Thoracic aorta (tissue), 2 donors: ENCODE measurements around the gene MAML3. TPM values are rescaled to one million over a fixed set of nuclear protein-coding genes. Genes with fewer than 3 reads are reported as not detected.

Source experiments
- ATAC-seq: fragments of 150-250 bp; one replicate; pipeline ENCODE4 v1.8.0; 2017; ENCODE audit warnings: low read depth; ENCODE audit not compliant: insufficient number of reproducible peaks, low FRiP score
- DNase-seq: peaks from one replicate; pipeline ENCODE4 v3.0.0-alpha.2; 2020; ENCODE audit warnings: low spot score
- H3K27ac ChIP-seq, 2 donors: fragments of 200-600 bp; sonication (generic); 1 replicate in 1 of 2; 2 replicates in 1 of 2; pipeline ENCODE4 v1.5.1; 2016; ENCODE audit warnings: mild to moderate bottlenecking in 2 of 2, moderate library complexity in 2 of 2
- H3K27me3 ChIP-seq: fragments of 200-600 bp; sonication (generic); replicated peaks from 2 replicates; pipeline ENCODE4 v1.6.0; 2016; ENCODE audit warnings: mild to moderate bottlenecking; ENCODE audit not compliant: insufficient read depth
- H3K36me3 ChIP-seq: fragments of 200-600 bp; sonication (generic); one replicate; pipeline ENCODE4 v1.5.1; 2016
- H3K4me1 ChIP-seq, 2 donors: fragments of 200-600 bp; sonication (generic); 1 replicate in 1 of 2; 2 replicates in 1 of 2; pipeline versions ENCODE4 v1.5.1 to v1.6.0; 2016; ENCODE audit warnings: low read depth in 2 of 2, mild to moderate bottlenecking in 1 of 2; ENCODE audit not compliant: control insufficient read depth in 1 of 2
- H3K4me3 ChIP-seq: fragments of 200-600 bp; sonication (generic); 2 replicates; pipeline ENCODE4 v1.5.1; 2016; ENCODE audit warnings: mild to moderate bottlenecking
- H3K9me3 ChIP-seq: fragments of 200-600 bp; sonication (generic); 2 replicates; pipeline ENCODE4 v1.5.1; 2016
- CTCF ChIP-seq: fragments of 200-600 bp; sonication (generic); IDR thresholded peaks from one replicate; pipeline ENCODE4 v1.5.1; 2019; ENCODE audit warnings: antibody characterized with exemption
- total RNA-seq, 2 donors: library from RNA; depleted of rRNA; stranded (reverse); fragments of >200 nt; gene quantifications; one replicate each; pipeline versions ENCODE4 v1.1.0 to v1.2.3, GENCODE V29; 2016

MAML3 gene
- total RNA-seq, 2 donors from 2014 or later, result 7.3 to 14.1 TPM

GRCh38 chr4:139851133-139851532 is 302.9 kb downstream of the MAML3 start:
- no peaks in the 10 kb centered on the region for H3K4me1 ChIP-seq
- no peak overlapping the region for H3K4me3 ChIP-seq
- H3K27ac ChIP-seq, result no peak overlapping the region
- H3K36me3 ChIP-seq, result no peaks in the 10 kb centered on the region
- DNase-seq (no peak), ATAC-seq (no peak)
- H3K9me3 ChIP-seq, result no peaks in the 10 kb centered on the region
- no peaks in the 10 kb centered on the region for H3K27me3 ChIP-seq
- TF ChIP-seq CTCF, result no peak

GRCh38 chr4:139849219-139849618 is 304.8 kb downstream of the MAML3 start:
- Histone ChIP-seq H3K4me3 (peak overlapping the region; percentile 26), H3K27ac (no peak overlapping the region), H3K27me3 (no peaks in the 10 kb centered on the region), H3K9me3 (no peaks in the 10 kb centered on the region), H3K4me1 (no peaks in the 10 kb centered on the region), H3K36me3 (no peaks in the 10 kb centered on the region)
- ATAC-seq (no peak), DNase-seq (no peak)
- no peak for TF ChIP-seq CTCF

GRCh38 chr4:139848028-139848427 is 306.0 kb downstream of the MAML3 start:
- no peak for DNase-seq
- Histone ChIP-seq H3K27ac (no peak overlapping the region), H3K4me1 (no peaks in the 10 kb centered on the region), H3K9me3 (no peaks in the 10 kb centered on the region), H3K4me3 (no peak overlapping the region), H3K36me3 (no peaks in the 10 kb centered on the region), H3K27me3 (no peaks in the 10 kb centered on the region)
- TF ChIP-seq CTCF, result no peak
- ATAC-seq, result no peak

GRCh38 chr4:139847602-139848001 is 306.4 kb downstream of the MAML3 start:
- no peak for ATAC-seq
- no peak for DNase-seq
- Histone ChIP-seq H3K4me3 (no peak overlapping the region), H3K4me1 (no peaks in the 10 kb centered on the region), H3K36me3 (no peaks in the 10 kb centered on the region), H3K27ac (no peak overlapping the region), H3K27me3 (no peaks in the 10 kb centered on the region), H3K9me3 (no peaks in the 10 kb centered on the region)
- TF ChIP-seq CTCF, result no peak

- ATAC-seq, result no peak
- H3K36me3 ChIP-seq, result no peaks in the 10 kb centered on the region
- DNase-seq, result no peak
- no peaks in the 10 kb centered on the region for H3K9me3 ChIP-seq
- H3K27ac ChIP-seq, result no peak overlapping the region
- no peaks in the 10 kb centered on the region for H3K27me3 ChIP-seq
- no peak overlapping the region for H3K4me3 ChIP-seq
- TF ChIP-seq CTCF, result no peak
- no peaks in the 10 kb centered on the region for H3K4me1 ChIP-seq
Observed at GRCh38 chr4:139846766-139847165, 307.2 kb downstream of the MAML3 start.
